SIG-M5 treated with dmso at 0.1 percent for 504 hours (cell line): Measurements from ENCODE around the gene TMEM30A.

Source experiments
- DNase-seq: peaks from one replicate; lab custom pipeline; 2025; ENCODE audit not compliant: unreplicated experiment; lab: John Stamatoyannopoulos, UW

Gene TMEM30A

GRCh38 chr6:75220357-75220756 lies 64.2 kb downstream of the TMEM30A start:
- no peak for DNase-seq

DNA sequence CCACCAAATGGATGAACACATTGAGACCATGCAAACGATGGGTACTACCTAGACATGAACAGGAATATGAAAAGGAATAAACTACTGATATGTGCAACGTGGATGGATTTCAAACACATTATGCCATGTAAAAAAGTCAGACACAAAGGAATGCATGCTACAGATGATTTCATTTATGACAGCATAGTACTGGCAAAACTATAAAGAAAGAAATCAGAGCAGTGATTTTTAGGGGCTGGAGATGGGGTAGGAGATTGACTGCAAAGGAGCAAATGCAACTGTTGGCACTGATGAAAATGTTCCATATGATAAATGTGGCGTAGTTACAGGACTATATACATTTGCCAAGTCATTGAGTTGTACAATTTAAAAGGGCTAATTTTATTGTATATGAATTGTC lies 65.3 kb downstream of the TMEM30A start:
- DNase-seq = no peak

- DNase-seq = no peak
Measured at GRCh38 chr6:75217193-75217592, 67.4 kb downstream of the TMEM30A start.

DNA sequence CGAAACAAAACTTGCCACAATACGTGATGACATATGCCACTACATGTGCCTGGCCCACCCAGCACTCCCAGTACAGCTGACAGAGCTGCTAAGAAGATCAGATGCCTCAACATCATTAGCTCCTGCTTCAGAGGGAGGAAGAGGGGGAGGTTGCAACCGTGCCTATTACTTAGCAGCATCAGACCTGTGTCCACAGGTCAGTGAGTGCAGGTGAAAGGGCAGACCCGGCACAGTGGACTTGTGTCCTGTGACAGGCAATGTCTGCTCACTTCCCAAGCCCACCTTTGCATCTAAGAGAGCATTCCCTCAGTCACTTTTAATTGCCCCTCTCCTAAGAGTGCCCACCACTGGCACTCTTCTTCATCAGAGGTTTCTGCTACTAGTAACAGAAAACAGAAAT lies 69.3 kb downstream of the TMEM30A start:
- DNase-seq = no peak

DNA sequence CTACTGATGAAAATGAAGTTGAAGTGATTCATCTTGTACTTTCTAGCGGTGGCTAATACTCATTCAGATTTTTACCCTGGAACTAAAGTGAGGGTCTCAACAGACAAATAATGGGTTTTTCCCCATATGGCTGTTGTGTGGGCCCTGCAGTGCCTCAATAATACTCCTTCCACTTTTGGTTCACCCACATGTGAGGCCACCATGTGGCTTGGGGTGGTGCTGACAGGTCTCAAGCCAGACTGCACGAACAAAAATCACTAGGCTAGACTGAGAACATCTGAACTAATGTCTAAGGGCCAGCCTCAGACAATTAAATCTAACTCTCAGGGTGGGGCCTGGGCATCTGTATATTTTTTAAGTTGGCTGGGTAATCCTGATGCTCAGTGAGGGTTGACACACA lies 70.9 kb downstream of the TMEM30A start:
- no peak for DNase-seq

DNA sequence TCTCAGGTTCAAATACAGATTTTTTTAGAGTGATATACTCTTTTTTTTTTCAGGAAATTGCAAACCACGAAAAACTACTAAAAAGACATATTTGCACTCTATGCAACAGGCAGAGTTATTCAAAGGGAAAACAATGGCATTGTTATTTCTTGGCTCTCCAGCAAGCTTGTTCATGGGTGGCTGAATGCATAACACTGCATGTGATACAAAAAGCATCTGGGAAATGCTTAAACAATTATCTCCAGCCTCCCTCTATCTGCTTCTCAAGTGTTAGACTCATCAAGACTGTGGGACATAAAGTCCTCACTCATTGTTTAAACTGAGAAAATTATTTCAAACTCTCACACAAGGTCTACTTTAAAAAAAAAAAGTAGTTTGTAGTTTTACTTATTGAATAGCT lies 71.5 kb downstream of the TMEM30A start:
- DNase-seq = no peak

GRCh38 chr6:75211920-75212590 lies 72.5 kb downstream of the TMEM30A start:
- DNase-seq = no peak

DNA sequence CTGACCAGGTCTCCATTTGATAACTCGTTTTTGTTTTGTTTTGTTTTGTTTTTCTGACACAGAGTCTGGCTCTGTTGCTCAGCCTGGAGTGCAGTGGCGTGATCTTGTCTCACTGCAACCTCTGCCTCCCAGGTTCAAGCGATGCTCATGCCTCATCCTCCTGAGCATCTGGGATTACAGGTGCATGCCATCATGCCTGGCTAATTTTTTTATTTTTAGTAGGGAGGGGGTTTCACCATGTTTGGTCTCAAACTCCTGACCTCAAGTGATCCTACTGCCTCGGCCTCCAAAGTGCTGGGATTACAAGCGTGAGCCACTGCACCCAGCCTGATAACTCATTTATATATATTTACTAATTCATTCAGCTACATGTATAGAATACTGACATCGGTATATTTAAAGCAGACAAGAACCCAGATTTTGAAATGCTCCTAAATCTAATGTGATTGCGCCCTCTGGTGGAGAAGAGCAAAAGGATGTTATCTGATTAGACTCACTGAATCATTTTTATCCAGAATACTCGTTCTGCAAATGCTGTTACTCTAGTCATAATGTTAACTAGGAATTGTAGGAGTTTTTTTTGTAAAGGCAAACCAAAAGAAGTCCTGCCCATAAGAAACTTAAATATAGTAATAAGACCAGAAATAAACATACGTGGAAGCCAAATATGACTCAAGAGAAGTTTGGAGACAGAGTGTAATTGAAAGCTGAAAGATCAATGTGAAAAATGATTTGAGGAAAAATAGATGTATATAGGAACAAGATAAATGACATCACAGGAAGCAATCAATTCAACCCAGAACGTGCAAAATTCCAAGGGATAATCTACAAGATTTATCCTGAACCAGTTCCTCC lies 73.5 kb downstream of the TMEM30A start:
- peak; percentile 66 for DNase-seq

DNA sequence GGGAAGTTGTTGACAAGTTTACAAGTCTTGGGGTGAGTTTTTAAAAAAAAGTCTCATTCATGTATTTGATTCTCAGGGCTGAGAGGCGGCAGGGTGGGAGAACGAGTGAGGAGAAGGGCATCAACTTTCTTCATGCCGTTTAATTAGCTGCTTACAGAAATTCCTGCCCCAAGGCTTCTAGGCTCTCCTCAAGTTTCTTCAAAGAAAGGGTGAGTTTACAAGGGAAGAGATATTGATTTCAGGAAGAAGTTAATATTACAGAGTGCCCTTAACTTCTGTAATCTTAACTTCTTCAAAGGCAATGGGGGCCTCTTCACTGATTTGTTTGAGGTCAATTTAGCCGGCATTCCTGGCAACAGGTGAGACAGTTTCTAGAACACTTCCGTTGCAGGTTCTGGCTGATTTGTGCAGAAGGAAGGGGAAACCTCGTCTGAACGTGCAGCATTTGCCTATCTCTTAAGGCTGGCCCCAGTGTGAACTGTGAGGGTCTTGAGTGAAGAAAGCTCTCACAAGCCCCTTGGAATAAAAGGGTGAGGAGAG lies 75.3 kb downstream of the TMEM30A start:
- no peak for DNase-seq

- DNase-seq = peak; percentile 72
Measured at GRCh38 chr6:75208298-75209183, 76.1 kb downstream of the TMEM30A start.

GRCh38 chr6:75206576-75207342 lies 77.8 kb downstream of the TMEM30A start:
- DNase-seq = no peak

DNA sequence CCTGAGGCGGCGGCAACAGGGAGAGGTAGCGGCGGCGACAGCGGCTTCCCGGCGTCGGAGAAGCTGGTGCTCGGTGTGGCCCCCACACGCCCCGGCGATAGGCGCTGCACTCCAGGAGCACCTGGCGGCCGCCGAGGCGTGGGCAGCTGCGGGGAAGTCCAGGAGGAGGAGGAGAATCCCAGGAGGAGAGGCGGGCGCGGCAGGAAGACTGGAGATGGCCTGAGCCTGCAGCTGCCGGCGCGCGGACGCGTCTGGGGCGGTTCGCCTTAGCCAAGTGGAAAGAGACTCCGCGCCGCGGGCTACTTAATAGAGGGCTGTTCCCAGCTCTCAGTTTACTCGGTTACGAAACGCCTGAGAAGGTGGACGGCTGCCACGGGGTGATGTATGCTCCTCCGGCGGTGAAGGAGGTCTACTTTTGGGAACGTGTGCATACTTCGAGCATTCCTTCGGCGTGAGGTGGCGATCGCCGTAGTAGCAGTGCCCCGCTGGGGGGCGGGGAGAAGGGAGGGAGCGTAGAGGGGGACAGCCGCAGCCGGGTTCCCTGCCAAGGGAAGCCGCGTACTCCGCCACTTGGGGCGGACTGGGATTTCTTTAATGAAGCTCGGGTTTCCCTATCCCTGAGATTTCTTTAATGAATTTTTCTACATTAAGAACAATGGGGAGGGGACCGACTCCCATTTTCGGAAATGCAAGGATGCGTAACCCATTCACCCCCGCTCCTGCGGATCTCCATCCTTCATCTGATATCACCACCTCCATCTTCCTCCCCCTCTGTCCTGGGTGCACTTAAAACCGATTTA lies 78.6 kb downstream of the TMEM30A start, which contains the start of gene COL12A1:
COL12A1 (minus strand) TSS at position 278 of the 800 bp plus-strand sequence. CDS start 3,261 bp downstream, outside the sequence.
- DNase-seq = peak; percentile 17

GRCh38 chr6:75204959-75205775 lies 79.4 kb downstream of the TMEM30A start:
- DNase-seq = no peak

DNA sequence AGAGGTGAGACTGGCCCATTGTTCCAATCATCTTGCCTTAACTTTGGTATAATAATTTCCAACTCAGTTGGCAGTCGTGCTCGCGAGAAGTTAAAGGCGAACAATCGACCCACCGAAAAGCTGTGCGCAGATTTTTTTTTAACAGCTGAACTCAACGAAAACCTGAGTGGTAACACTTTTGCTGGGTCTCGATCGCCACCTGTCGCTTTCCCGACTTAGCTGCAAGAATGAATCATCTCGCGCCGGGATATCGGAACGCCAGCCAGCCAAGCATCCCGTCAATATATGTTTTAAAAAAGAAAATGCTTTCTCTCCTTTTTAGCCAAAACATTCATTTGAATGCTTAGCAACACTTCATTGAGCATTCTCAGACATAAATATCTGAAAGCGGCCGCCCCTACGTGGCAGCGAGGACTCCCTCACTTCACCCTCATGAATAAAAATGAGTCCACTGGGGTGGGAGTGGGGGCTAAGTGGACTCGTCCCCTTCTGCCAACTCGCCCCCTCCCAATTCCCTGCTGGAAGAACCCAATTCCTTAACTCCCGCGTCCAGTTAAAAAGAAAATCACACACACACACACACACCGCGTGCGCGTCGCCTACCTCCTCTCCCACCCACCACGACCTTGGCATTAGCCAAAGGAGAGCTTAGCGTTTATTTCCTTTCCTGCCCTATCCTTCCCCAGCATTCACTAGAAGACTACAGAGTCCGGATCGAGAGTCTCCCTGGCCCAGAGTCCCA lies 80.2 kb downstream of the TMEM30A start:
- DNase-seq = peak; percentile 16

DNA sequence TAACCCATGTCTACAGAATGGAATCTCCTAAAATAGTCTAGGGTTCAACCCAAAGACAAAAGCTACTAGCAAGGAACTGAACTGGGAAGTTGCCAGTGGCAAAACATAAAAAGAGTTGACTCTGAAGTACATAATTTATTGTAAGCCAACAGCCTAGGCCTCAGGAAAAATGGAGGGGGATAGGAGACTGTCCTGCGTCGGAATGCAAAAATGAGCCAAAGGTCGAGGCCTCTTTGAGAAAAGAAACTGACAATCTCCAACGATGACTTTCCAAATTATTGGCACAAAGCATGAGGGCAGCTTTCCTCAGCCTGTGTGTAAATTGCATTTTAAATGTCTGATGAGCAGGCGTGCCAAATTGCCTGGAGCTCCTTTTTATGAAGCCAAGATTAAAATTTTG lies 80.9 kb downstream of the TMEM30A start:
- no peak for DNase-seq
